Keratinocyte (primary cell): ENCODE results near the gene CNTNAP5. TPM values are rescaled to one million over a fixed set of nuclear protein-coding genes. Genes with fewer than 3 reads are reported as not detected.

Experiments
- DNase-seq: peaks from one replicate; pipeline ENCODE4 v3.0.0-alpha.2; 2011; ENCODE audit warnings: low read depth, missing footprints, low spot score
- FAIRE-seq: peaks from 2 replicates; lab custom pipeline; 2011; peaks lifted over from hg19 to GRCh38; lab: Jason Lieb, UNC
- H2AFZ ChIP-seq: 2 replicates; pipeline ENCODE4 v1.6.0; 2012; ENCODE audit warnings: low read length, control low read depth, inconsistent platforms; ENCODE audit not compliant: control insufficient read depth
- H3K27ac ChIP-seq: 2 replicates; pipeline ENCODE4 v1.5.1; 2011; ENCODE audit warnings: low read length; ENCODE audit not compliant: control insufficient read depth, insufficient read depth
- H3K27me3 ChIP-seq: 3 replicates; pipeline ENCODE4 v1.6.0; 2011; ENCODE audit warnings: low read length; ENCODE audit not compliant: control insufficient read depth, insufficient read depth; ENCODE audit errors: extremely low read depth
- H3K36me3 ChIP-seq, 2 experiments: 2 replicates in 1 of 2; 3 replicates in 1 of 2; pipeline ENCODE4 v1.5.1; 2011; ENCODE audit warnings: low read length in 2 of 2, mild to moderate bottlenecking in 1 of 2; ENCODE audit not compliant: control insufficient read depth in 2 of 2, insufficient read depth in 2 of 2; ENCODE audit errors: extremely low read depth in 1 of 2
- H3K4me1 ChIP-seq: 3 replicates; pipeline ENCODE4 v1.5.1; 2011; ENCODE audit warnings: low read length; ENCODE audit not compliant: control insufficient read depth, insufficient read depth; ENCODE audit errors: extremely low read depth
- H3K4me2 ChIP-seq: 3 replicates; pipeline ENCODE4 v1.6.0; 2011; ENCODE audit warnings: low read depth, low read length; ENCODE audit not compliant: control insufficient read depth, insufficient read depth; ENCODE audit errors: extremely low read depth
- H3K4me3 ChIP-seq, 3 experiments: fragments of 200-600 bp in 1 of 3; sonication (generic) in 1 of 3; 2 replicates in 2 of 3; 3 replicates in 1 of 3; pipeline ENCODE4 v1.5.1; 2011 to 2016; ENCODE audit warnings: low read length in 3 of 3, mild to moderate bottlenecking in 3 of 3, control low read depth in 2 of 3, inconsistent platforms in 1 of 3, low read depth in 1 of 3, mixed read lengths in 1 of 3, mixed run types in 1 of 3, moderate library complexity in 1 of 3; ENCODE audit not compliant: control insufficient read depth in 2 of 3, insufficient read depth in 2 of 3; ENCODE audit errors: extremely low read depth in 1 of 3
- H3K79me2 ChIP-seq: 2 replicates; pipeline ENCODE4 v1.6.0; 2012; ENCODE audit warnings: low read length; ENCODE audit not compliant: control insufficient read depth, insufficient read depth
- H3K9ac ChIP-seq: 3 replicates; pipeline ENCODE4 v1.6.0; 2011; ENCODE audit warnings: low read length; ENCODE audit not compliant: control insufficient read depth, insufficient read depth; ENCODE audit errors: extremely low read depth
- H3K9me1 ChIP-seq: 3 replicates; pipeline ENCODE4 v1.6.0; 2011; ENCODE audit warnings: low read length; ENCODE audit not compliant: control insufficient read depth, insufficient read depth; ENCODE audit errors: extremely low read depth
- H3K9me3 ChIP-seq: 2 replicates; pipeline ENCODE4 v1.5.1; 2012; ENCODE audit warnings: low read depth, low read length; ENCODE audit not compliant: control insufficient read depth
- H4K20me1 ChIP-seq: 3 replicates; pipeline ENCODE4 v1.6.0; 2011; ENCODE audit warnings: low read length; ENCODE audit not compliant: control insufficient read depth, insufficient read depth; ENCODE audit errors: extremely low read depth
- CTCF ChIP-seq, 3 experiments: IDR thresholded peaks in 1 of 3; conservative IDR thresholded peaks in 1 of 3; optimal IDR thresholded peaks in 1 of 3; 2 replicates in 2 of 3; 3 replicates in 1 of 3; pipeline versions ENCODE3 to v1.5.1; 2011; ENCODE audit warnings: low read length in 3 of 3, mild to moderate bottlenecking in 3 of 3, moderate library complexity in 2 of 3, control low read depth in 1 of 3, inconsistent platforms in 1 of 3; ENCODE audit not compliant: insufficient read depth in 2 of 3; ENCODE audit errors: extremely low read depth in 1 of 3
- EZH2 ChIP-seq: IDR thresholded peaks from one replicate; pipeline ENCODE4 v1.6.1; 2012; ENCODE audit warnings: inconsistent platforms, mild to moderate bottlenecking, low read length, moderate library complexity
- dilution Hi-C: fragments of 300-500 bp; cut with MboI; formaldehyde crosslinking; loops from one replicate; pipeline ENCODE4 v1.7.0; 2020; ENCODE audit warnings: low sequenced_read_pairs; ENCODE audit not compliant: extremely low pct_ligation_motif_present
- polyA plus RNA-seq, 5 experiments: library from polyadenylated mRNA; depleted of rRNA in 3 of 5; stranded (reverse) in 3 of 5; stranded (forward) in 1 of 5; unstranded in 1 of 5; fragments of >200 nt; gene quantifications; 1 replicate in 1 of 5; 2 replicates in 3 of 5; 3 replicates in 1 of 5; pipeline versions ENCODE4 v1.2.1 to v1.2.3, GENCODE V29; 2011 to 2012; ENCODE audit warnings: missing spikeins in 2 of 5, low read depth in 1 of 5, low replicate concordance in 1 of 5

The CNTNAP5 gene
- polyA plus RNA-seq, 1 donor (not counting 4 experiments of a cell fraction or from before 2014, with no cell fraction given): not detected

DNA sequence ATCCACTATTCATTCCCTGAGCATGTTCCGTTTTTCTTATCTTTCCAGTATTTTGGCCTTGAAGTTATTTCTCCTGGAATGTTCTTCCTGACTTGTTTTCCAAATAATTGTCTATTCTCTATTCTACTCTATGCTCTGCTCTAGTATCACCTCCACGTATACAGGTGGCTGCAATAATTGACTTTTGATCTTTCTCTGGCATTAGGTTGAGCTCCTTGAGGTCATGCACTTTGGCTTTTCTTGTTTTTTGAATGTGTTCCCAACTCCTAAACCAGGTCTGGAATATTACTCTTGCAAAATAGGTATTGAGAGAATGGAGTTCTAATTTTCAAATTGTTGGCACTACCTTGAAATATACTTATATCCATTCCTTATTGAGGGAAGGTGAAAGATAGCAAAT is 550.4 kb downstream of the CNTNAP5 start:
- no peak overlapping the region for H2AFZ ChIP-seq
- H3K9me1 ChIP-seq: no peaks in the 10 kb centered on the region
- TF ChIP-seq EZH2 (no peak), CTCF (optimal IDR thresholded peaks at IDR 0.05 in 1 of 3, IDR thresholded peaks at IDR 0.05 in 1 of 3, conservative IDR thresholded peaks at IDR 0.05 in 1 of 3; ENCODE audit: extremely low read depth in 1 of 3, insufficient read depth in 2 of 3, low read length in 3 of 3) (no peak)
- no peak overlapping the region for H3K27ac ChIP-seq
- H3K4me2 ChIP-seq: no peak overlapping the region
- no peaks in the 10 kb centered on the region for H3K27me3 ChIP-seq
- no peaks in the 10 kb centered on the region for H4K20me1 ChIP-seq
- dilution Hi-C loops: no loop called here
- FAIRE-seq (no peak), DNase-seq (no peak)
- H3K4me3 ChIP-seq: no peak overlapping the region
- no peaks in the 10 kb centered on the region for H3K9me3 ChIP-seq
- no peak overlapping the region for H3K9ac ChIP-seq
- no peaks in the 10 kb centered on the region for H3K36me3 ChIP-seq
- no peaks in the 10 kb centered on the region for H3K79me2 ChIP-seq
- no peaks in the 10 kb centered on the region for H3K4me1 ChIP-seq

GRCh38 chr2:124580263-124580662 is 555.2 kb downstream of the CNTNAP5 start:
- no peaks in the 10 kb centered on the region for H3K9me3 ChIP-seq
- H3K79me2 ChIP-seq: no peaks in the 10 kb centered on the region
- no peaks in the 10 kb centered on the region for H3K4me1 ChIP-seq
- TF ChIP-seq CTCF (optimal IDR thresholded peaks at IDR 0.05 in 1 of 3, IDR thresholded peaks at IDR 0.05 in 1 of 3, conservative IDR thresholded peaks at IDR 0.05 in 1 of 3; ENCODE audit: extremely low read depth in 1 of 3, insufficient read depth in 2 of 3, low read length in 3 of 3): no peak
- TF ChIP-seq EZH2: no peak
- no peak overlapping the region for H3K9ac ChIP-seq
- H3K36me3 ChIP-seq: no peaks in the 10 kb centered on the region
- FAIRE-seq (no peak), DNase-seq (no peak)
- H3K27me3 ChIP-seq: no peaks in the 10 kb centered on the region
- H3K9me1 ChIP-seq: no peaks in the 10 kb centered on the region
- H2AFZ ChIP-seq: no peak overlapping the region
- H4K20me1 ChIP-seq: no peaks in the 10 kb centered on the region
- H3K4me2 ChIP-seq: no peak overlapping the region
- dilution Hi-C loops: no loop called here
- H3K4me3 ChIP-seq: no peak overlapping the region
- no peak overlapping the region for H3K27ac ChIP-seq
